Cardiac fibroblast (primary cell): ENCODE measurements around the gene ARSG.

Experiments used
- DNase-seq, 2 donors: peaks; one replicate each; pipeline versions ENCODE4 v3.0.0 to v3.0.0-alpha.2; 2010; ENCODE audit warnings: low read depth in 2 of 2
- H3K4me3 ChIP-seq, 2 donors: replicated peaks in 1 of 2; 1 replicate in 1 of 2; 2 replicates in 1 of 2; pipeline ENCODE4 v1.5.1; 2011; ENCODE audit warnings: low read depth in 2 of 2, low read length in 2 of 2, mild to moderate bottlenecking in 2 of 2, moderate library complexity in 1 of 2
- CTCF ChIP-seq: IDR thresholded peaks from one replicate; pipeline ENCODE4 v1.5.1; 2011; ENCODE audit warnings: low read depth, mild to moderate bottlenecking, low read length, inconsistent platforms

Gene ARSG

DNA sequence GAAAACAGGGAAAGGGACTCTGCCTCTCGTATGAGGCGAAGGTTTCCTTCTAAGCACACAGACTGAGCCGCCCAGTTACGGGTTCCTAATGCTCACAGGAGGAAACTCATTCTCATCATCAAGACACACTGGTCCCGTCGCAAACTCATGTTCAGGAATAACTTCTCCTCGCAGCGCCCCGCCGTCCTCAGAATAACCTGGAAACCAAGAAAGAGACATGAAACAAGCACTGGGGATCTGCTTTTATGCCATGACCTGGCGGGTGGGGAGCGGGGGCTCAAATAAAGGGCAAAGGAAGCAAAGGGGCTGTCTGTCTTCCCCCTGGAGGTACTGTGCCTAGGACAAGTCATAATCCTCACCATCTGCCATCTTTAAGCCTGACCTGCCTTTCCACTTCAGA, 134.7 kb downstream of the ARSG start:
- no peak for DNase-seq
- TF ChIP-seq CTCF, result no peak
- no peak overlapping the region for H3K4me3 ChIP-seq

- H3K4me3 ChIP-seq, result no peak overlapping the region
- DNase-seq, result no peak
- TF ChIP-seq CTCF, result no peak
Measured at GRCh38 chr17:68427575-68427974, 136.3 kb downstream of the ARSG start.

GRCh38 chr17:68428498-68429172, 137.3 kb downstream of the ARSG start:
- H3K4me3 ChIP-seq, result no peak overlapping the region
- DNase-seq, result no peak
- TF ChIP-seq CTCF, result no peak

GRCh38 chr17:68429881-68430280, 138.6 kb downstream of the ARSG start:
- TF ChIP-seq CTCF, result no peak
- no peak for DNase-seq
- H3K4me3 ChIP-seq, result no peak overlapping the region

- no peak for DNase-seq
- no peak for TF ChIP-seq CTCF
- no peak overlapping the region for H3K4me3 ChIP-seq
Measured at GRCh38 chr17:68431045-68431608, 139.8 kb downstream of the ARSG start.

GRCh38 chr17:68431661-68432071, 140.4 kb downstream of the ARSG start:
- TF ChIP-seq CTCF, result peak; percentile 10
- H3K4me3 ChIP-seq, result no peak overlapping the region
- peak; percentile 50 to 56 for DNase-seq
